Measurements from ENCODE around the gene CITED4.

DNA sequence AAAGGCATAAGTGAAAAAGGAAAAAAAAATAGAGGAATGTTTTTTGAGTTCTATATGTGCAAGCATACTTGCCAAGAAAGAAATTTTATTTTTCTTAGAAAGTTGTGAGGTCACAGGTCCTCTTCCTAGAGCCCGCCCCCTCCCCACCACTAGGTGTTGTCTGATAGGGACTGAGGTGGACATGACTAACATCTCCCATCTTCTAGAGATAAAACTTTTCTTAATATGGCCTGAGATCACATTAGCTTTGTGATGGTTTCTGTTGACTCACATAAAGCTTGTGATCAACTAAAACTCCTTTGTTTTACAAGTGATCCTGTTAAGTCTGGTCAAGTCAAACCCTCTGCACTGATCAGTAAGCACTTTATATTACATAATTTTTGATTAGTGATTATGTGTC is 33.4 kb upstream of the CITED4 start:
- TF ChIP-seq POLR2A (IDR thresholded peaks at IDR 0.05), result no peak
- TF ChIP-seq, protein P1, sequence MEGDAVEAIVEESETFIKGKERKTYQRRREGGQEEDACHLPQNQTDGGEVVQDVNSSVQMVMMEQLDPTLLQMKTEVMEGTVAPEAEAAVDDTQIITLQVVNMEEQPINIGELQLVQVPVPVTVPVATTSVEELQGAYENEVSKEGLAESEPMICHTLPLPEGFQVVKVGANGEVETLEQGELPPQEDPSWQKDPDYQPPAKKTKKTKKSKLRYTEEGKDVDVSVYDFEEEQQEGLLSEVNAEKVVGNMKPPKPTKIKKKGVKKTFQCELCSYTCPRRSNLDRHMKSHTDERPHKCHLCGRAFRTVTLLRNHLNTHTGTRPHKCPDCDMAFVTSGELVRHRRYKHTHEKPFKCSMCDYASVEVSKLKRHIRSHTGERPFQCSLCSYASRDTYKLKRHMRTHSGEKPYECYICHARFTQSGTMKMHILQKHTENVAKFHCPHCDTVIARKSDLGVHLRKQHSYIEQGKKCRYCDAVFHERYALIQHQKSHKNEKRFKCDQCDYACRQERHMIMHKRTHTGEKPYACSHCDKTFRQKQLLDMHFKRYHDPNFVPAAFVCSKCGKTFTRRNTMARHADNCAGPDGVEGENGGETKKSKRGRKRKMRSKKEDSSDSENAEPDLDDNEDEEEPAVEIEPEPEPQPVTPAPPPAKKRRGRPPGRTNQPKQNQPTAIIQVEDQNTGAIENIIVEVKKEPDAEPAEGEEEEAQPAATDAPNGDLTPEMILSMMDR (IDR thresholded peaks at IDR 0.05), result no peak

Measured in suprapubic skin (tissue), 3 donors.